Limb (tissue), 2 donors: ENCODE results near the gene FAM53C.
"Not testable (repeated sequence)": the region's sequence is repeated elsewhere in the genome, so short reads cannot be mapped to it uniquely, and the experiment has no call there.

Experiments used
- DNase-seq, 2 donors: peaks; one replicate each; pipeline ENCODE4 v3.0.0-alpha.2; 2016; ENCODE audit errors: extremely low spot score in 2 of 2

Gene FAM53C

DNA sequence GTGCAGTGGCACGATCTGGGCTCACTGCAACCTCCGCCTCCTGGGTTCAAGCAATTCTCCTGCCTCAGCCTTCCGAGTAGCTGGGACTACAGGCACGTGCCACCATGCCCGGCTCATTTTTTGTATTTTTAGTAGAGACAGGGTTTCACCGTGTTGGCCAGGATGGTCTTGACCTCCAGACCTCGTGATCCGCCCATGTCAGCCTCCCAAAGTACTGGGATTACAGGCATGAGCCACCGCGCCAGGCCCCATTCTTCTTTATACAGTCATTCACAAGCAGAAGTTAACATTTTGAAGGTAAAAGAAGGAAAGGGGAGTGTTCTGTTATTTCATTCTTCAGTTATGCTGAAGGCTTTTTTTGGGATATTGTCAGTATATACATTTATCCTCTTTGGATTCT is 51.8 kb downstream of the FAM53C start:
- DNase-seq = not testable (repeated sequence)

DNA sequence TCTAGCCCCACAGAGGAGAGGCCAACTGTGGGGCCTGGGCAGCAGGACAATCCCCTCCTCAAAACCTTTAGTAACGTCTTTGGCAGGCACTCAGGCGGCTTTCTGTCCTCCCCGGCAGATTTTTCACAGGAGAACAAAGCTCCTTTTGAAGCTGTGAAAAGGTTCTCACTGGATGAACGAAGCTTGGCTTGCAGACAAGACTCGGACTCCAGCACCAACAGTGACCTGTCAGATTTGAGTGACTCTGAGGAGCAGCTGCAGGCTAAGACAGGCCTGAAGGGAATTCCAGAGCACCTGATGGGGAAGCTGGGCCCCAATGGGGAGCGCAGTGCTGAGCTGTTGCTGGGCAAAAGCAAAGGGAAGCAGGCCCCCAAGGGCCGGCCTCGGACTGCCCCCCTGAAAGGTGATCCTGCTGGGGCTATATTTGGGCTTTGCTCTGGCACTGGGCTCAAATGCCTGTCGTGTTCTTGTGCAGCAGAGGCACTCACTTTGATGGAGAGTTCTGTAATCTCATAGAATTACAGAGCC is 53.9 kb downstream of the FAM53C start:
- peak; percentile 25 to 62 for DNase-seq
